Endothelial cell of umbilical vein (primary cell): Measurements from ENCODE around the gene CACNB1. TPM values are rescaled to one million over a fixed set of nuclear protein-coding genes. Genes with fewer than 3 reads are reported as not detected.

Source experiments
- BruUV-seq: library from RNA; stranded (reverse); fragments of 400-500 nt; replicated peaks from 2 replicates; lab custom pipeline; 2021; lab: Mats Ljungman, UMichigan
- CTCF ChIA-PET: fragments of 300-600, 350-600 bp; sonication (Branson Sonifier 250); formaldehyde crosslinking; loops from one replicate; lab custom pipeline; 2021; ENCODE audit warnings: antibody characterized with exemption, inconsistent platforms; lab: Charles Lee
- POLR2A ChIA-PET: fragments of 300-600, 350-600 bp; sonication (Branson Sonifier 250); formaldehyde crosslinking; loops from one replicate; lab custom pipeline; 2021; ENCODE audit warnings: antibody characterized with exemption, inconsistent platforms; lab: Charles Lee
- DNase-seq: peaks from one replicate; pipeline ENCODE4 v3.0.0-alpha.2; 2011; ENCODE audit warnings: low read depth, low spot score
- FAIRE-seq: peaks from 2 replicates; lab custom pipeline; 2011; peaks lifted over from hg19 to GRCh38; lab: Jason Lieb, UNC
- H2AFZ ChIP-seq: 2 replicates; pipeline ENCODE4 v1.6.0; 2012; ENCODE audit warnings: low read depth, low read length, control low read depth, inconsistent platforms
- H3K27ac ChIP-seq: 2 replicates; pipeline ENCODE4 v1.5.1; 2011; ENCODE audit warnings: low read depth, mild to moderate bottlenecking, control low read depth, low read length, moderate library complexity; ENCODE audit not compliant: insufficient read depth
- H3K27me3 ChIP-seq, 2 experiments: 2 replicates each; pipeline versions ENCODE4 v1.6.0 to v1.6.1; 2011; ENCODE audit warnings: low read length in 2 of 2, mixed read lengths in 1 of 2; ENCODE audit not compliant: control insufficient read depth in 2 of 2, insufficient read depth in 2 of 2
- H3K36me3 ChIP-seq, 2 experiments: 2 replicates in 1 of 2; 3 replicates in 1 of 2; pipeline ENCODE4 v1.5.1; 2011; ENCODE audit warnings: low read length in 2 of 2, mild to moderate bottlenecking in 1 of 2, moderate library complexity in 1 of 2; ENCODE audit not compliant: control insufficient read depth in 2 of 2, insufficient read depth in 2 of 2; ENCODE audit errors: extremely low read depth in 1 of 2
- H3K4me1 ChIP-seq: 3 replicates; pipeline ENCODE4 v1.5.1; 2011; ENCODE audit warnings: mild to moderate bottlenecking, low read length; ENCODE audit not compliant: control insufficient read depth, insufficient read depth; ENCODE audit errors: extremely low read depth
- H3K4me2 ChIP-seq: 2 replicates; pipeline ENCODE4 v1.6.1; 2011; ENCODE audit warnings: low read length, control low read depth, mixed read lengths; ENCODE audit not compliant: insufficient read depth
- H3K4me3 ChIP-seq, 3 experiments: fragments of 200-600 bp in 1 of 3; sonication (generic), shearing (Covaris generic) in 1 of 3; replicated peaks in 1 of 3; 2 replicates each; pipeline ENCODE4 v1.5.1; 2011 to 2016; ENCODE audit warnings: control low read depth in 3 of 3, low read length in 3 of 3, mild to moderate bottlenecking in 2 of 3, inconsistent platforms in 1 of 3, low read depth in 1 of 3, moderate library complexity in 1 of 3; ENCODE audit not compliant: insufficient read depth in 1 of 3
- H3K79me2 ChIP-seq: 2 replicates; pipeline ENCODE4 v1.6.0; 2012; ENCODE audit warnings: low read length, inconsistent platforms; ENCODE audit not compliant: control insufficient read depth, insufficient read depth
- H3K9ac ChIP-seq: replicated peaks from 2 replicates; pipeline ENCODE3; 2011; ENCODE audit warnings: low read length, control low read depth; ENCODE audit not compliant: insufficient read depth; ENCODE audit errors: extremely low read depth
- H3K9me1 ChIP-seq: replicated peaks from 3 replicates; pipeline ENCODE4 v1.6.0; 2011; ENCODE audit warnings: mild to moderate bottlenecking, low read length; ENCODE audit not compliant: control insufficient read depth, insufficient read depth; ENCODE audit errors: extremely low read depth
- H3K9me3 ChIP-seq: replicated peaks from 2 replicates; pipeline ENCODE4 v1.5.1; 2012; ENCODE audit warnings: low read length, inconsistent platforms; ENCODE audit not compliant: control insufficient read depth, insufficient read depth
- H4K20me1 ChIP-seq: replicated peaks from 2 replicates; pipeline ENCODE3; 2011; ENCODE audit warnings: mild to moderate bottlenecking, low read length; ENCODE audit not compliant: control insufficient read depth, insufficient read depth; ENCODE audit errors: extremely low read depth
- CTCF ChIP-seq, 2 donors: IDR thresholded peaks; 1 replicate in 1 of 2; 2 replicates in 1 of 2; pipeline ENCODE4 v1.5.1; 2011; ENCODE audit warnings: low read length in 2 of 2, mild to moderate bottlenecking in 2 of 2, moderate library complexity in 2 of 2, control low read depth in 1 of 2, inconsistent platforms in 1 of 2, low read depth in 1 of 2; ENCODE audit not compliant: insufficient read depth in 1 of 2; ENCODE audit errors: extremely low read depth in 1 of 2
- EZH2 ChIP-seq: IDR thresholded peaks from 2 replicates; pipeline ENCODE4 v1.6.1; 2012; ENCODE audit warnings: borderline replicate concordance, low read depth, mild to moderate bottlenecking, moderate library complexity, low read length, inconsistent platforms; ENCODE audit not compliant: severe bottlenecking
- FOS ChIP-seq: IDR thresholded peaks from 2 replicates; pipeline ENCODE4 v1.6.1; 2011; ENCODE audit warnings: mild to moderate bottlenecking, low read length, moderate library complexity, borderline replicate concordance; ENCODE audit not compliant: insufficient read depth
- GATA2 ChIP-seq: IDR thresholded peaks from 2 replicates; pipeline ENCODE4 v1.7.0; 2011; ENCODE audit warnings: low read depth, mild to moderate bottlenecking, moderate library complexity, mixed read lengths, low read length; ENCODE audit not compliant: insufficient read length, insufficient read depth
- JUN ChIP-seq: IDR thresholded peaks from 2 replicates; pipeline ENCODE4 v1.6.1; 2011; ENCODE audit warnings: borderline replicate concordance, low read depth; ENCODE audit not compliant: insufficient read length, insufficient read depth
- MAX ChIP-seq: IDR thresholded peaks from 2 replicates; pipeline ENCODE4 v1.6.1; 2011; ENCODE audit not compliant: insufficient read depth, insufficient read length
- MYC ChIP-seq: IDR thresholded peaks from one replicate; pipeline ENCODE4 v1.6.1; 2011; ENCODE audit warnings: mild to moderate bottlenecking, low read depth, low read length
- POLR2A ChIP-seq: IDR thresholded peaks from 2 replicates; pipeline ENCODE4 v1.6.1; 2012; ENCODE audit warnings: low read depth, mild to moderate bottlenecking, control low read depth, low read length
- POLR2AphosphoS5 ChIP-seq: IDR thresholded peaks from 2 replicates; pipeline ENCODE4 v1.6.1; 2012; ENCODE audit warnings: low read depth, mild to moderate bottlenecking, control low read depth, low read length, moderate library complexity; ENCODE audit not compliant: insufficient read depth
- dilution Hi-C: fragments of 300-500 bp; cut with MboI; formaldehyde crosslinking; loops from one replicate; pipeline ENCODE4 v1.15.0; 2019; ENCODE audit warnings: low sequenced_read_pairs; ENCODE audit not compliant: extremely low pct_ligation_motif_present
- intact Hi-C: fragments of 100-400 bp; cut with micrococcal nuclease; formaldehyde crosslinking; loops from one replicate; pipeline ENCODE4 v1.10.0; 2022
- polyA plus RNA-seq, 4 experiments: library from polyadenylated mRNA; depleted of rRNA in 3 of 4; stranded (reverse) in 3 of 4; unstranded in 1 of 4; fragments of >200 nt; gene quantifications; 2 replicates each; pipeline versions ENCODE4 v1.2.1 to v1.2.3, GENCODE V29; 2011 to 2012; ENCODE audit warnings: missing spikeins in 1 of 4
- total RNA-seq: library from RNA; stranded (reverse); gene quantifications from 2 replicates; pipeline ENCODE4 v1.2.3, GENCODE V29; 2021

Gene CACNB1
- total and polyA plus RNA-seq, 2 donors (not counting 3 experiments of a cell fraction or from before 2014, with no cell fraction given): 4.7 to 12.3 TPM

- TF ChIP-seq POLR2A (no peak), MAX (no peak), JUN (no peak), FOS (no peak), GATA2 (no peak), MYC (no peak), EZH2 (no peak), POLR2AphosphoS5 (no peak), CTCF (IDR thresholded peaks at IDR 0.05; ENCODE audit: extremely low read depth in 1 of 2, insufficient read depth in 1 of 2, low read depth in 1 of 2, low read length in 2 of 2) (no peak)
- ChIA-PET CTCF (interaction anchor here (1.2 to 14.1 kb wide), 2 partner anchors 24 to 157 kb away, joined by 4 to 550 read pairs; no protein-coding TSS in a partner anchor), POLR2A (no interaction called here)
- no peak overlapping the region for H3K27ac ChIP-seq
- intact Hi-C loops (no loop called here), dilution Hi-C loops (no loop called here)
- no peak overlapping the region for H3K4me3 ChIP-seq
- H3K9me1 ChIP-seq: no peaks in the 10 kb centered on the region
- no peak for DNase-seq
- H2AFZ ChIP-seq: no peak overlapping the region
- no peaks in the 10 kb centered on the region for H4K20me1 ChIP-seq
- H3K9ac ChIP-seq: no peak overlapping the region
- BruUV-seq: no TSS peak
- no peaks in the 10 kb centered on the region for H3K79me2 ChIP-seq
- no peaks in the 10 kb centered on the region for H3K4me1 ChIP-seq
- H3K36me3 ChIP-seq: no peaks in the 10 kb centered on the region
- no peak overlapping the region for H3K4me2 ChIP-seq
- H3K9me3 ChIP-seq: no peaks in the 10 kb centered on the region
- no peak for FAIRE-seq
- peaks cover 3 to 5% of the 10 kb centered on the region in 2 experiments for H3K27me3 ChIP-seq
These were observed 56.2 kb downstream of the CACNB1 start for GRCh38 chr17:39141294-39141693.
